Transverse colon (tissue), 3 donors: ENCODE data around the gene FBLN2.

Experiments used
- EP300 ChIP-seq: sonication (generic); formaldehyde crosslinking; IDR thresholded peaks from one replicate; pipeline ENCODE4 v1.6.1; 2017; ENCODE audit warnings: antibody characterized with exemption, low read depth
- POLR2A ChIP-seq: fragments of 450-650 bp; IDR thresholded peaks from one replicate; pipeline ENCODE4 v1.6.1; 2016; ENCODE audit warnings: antibody characterized with exemption, mild to moderate bottlenecking, moderate library complexity
- TF ChIP-seq, protein P1 (sequence below), 5 experiments: fragments of 200-600 bp in 3 of 5; fragments of 450-650 bp in 2 of 5; sonication (generic) in 3 of 5; IDR thresholded peaks; 1 replicate in 2 of 5; 2 replicates in 3 of 5; pipeline ENCODE4 v1.5.1; 2016 to 2017; ENCODE audit warnings: antibody characterized with exemption in 5 of 5, inconsistent platforms in 3 of 5, mild to moderate bottlenecking in 2 of 5, moderate library complexity in 1 of 5

DNA sequence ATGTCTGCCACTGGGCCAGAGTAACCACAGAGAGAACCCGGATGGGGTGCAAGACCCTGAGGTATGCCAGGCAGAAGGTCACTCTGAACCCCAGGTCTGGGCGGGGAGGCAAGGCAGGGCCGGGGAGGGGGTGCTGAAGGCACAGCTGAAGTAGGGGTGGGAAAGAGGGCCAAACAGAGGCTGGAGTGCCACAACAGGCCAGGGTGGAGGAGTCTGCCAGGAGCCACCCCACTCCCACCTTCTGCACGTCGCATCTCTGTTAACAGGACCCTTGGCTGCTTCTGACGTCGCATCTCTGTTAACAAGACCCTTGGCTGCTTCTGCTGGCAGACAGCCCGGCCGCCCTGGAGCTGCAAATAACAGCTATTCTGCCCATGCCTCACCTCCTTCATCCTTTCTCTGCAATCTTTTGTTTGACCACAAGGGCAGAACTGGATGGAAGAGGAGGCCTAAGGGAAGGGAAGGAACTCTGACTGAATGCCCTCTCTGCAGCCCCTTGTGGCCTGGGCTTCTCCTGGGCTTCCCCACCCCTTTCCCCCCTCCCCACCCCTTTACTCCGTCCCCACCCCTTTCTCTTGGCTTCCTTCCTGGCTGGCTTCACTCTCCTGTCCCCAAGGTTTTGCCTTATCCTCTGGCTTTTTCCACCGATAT is 20.6 kb upstream of the FBLN2 start:
- TF ChIP-seq, protein P1, sequence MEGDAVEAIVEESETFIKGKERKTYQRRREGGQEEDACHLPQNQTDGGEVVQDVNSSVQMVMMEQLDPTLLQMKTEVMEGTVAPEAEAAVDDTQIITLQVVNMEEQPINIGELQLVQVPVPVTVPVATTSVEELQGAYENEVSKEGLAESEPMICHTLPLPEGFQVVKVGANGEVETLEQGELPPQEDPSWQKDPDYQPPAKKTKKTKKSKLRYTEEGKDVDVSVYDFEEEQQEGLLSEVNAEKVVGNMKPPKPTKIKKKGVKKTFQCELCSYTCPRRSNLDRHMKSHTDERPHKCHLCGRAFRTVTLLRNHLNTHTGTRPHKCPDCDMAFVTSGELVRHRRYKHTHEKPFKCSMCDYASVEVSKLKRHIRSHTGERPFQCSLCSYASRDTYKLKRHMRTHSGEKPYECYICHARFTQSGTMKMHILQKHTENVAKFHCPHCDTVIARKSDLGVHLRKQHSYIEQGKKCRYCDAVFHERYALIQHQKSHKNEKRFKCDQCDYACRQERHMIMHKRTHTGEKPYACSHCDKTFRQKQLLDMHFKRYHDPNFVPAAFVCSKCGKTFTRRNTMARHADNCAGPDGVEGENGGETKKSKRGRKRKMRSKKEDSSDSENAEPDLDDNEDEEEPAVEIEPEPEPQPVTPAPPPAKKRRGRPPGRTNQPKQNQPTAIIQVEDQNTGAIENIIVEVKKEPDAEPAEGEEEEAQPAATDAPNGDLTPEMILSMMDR (IDR thresholded peaks at IDR 0.05), result no peak
- TF ChIP-seq EP300 (no peak), POLR2A (no peak)
